ENCODE measurements around the gene CECR2.
"Not testable (repeated sequence)": the region's sequence is repeated elsewhere in the genome, so short reads cannot be mapped to it uniquely, and the experiment has no call there.

DNA sequence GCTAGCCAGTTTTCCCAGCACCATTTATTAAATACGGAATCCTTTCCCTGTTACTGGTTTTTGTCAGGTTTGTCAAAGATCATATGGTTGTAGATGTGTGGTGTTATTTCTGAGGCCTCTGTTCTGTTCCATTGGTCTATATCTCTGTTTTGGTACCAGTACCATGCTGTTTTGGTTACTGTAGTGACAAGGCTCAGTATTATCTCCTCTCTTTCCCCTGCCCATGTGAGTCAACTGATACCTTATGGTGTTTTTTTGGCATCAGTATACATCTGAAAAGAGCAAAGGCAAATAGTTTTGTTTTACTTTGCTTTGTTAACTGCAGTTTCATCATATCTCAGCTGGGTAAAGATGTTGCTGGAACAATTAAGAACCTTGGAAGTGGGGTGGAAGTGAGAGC, 152.7 kb downstream of the CECR2 start:
- TF ChIP-seq POLR2A, EP300 (IDR thresholded peaks at IDR 0.05): not testable (repeated sequence)
- TF ChIP-seq, protein P1, sequence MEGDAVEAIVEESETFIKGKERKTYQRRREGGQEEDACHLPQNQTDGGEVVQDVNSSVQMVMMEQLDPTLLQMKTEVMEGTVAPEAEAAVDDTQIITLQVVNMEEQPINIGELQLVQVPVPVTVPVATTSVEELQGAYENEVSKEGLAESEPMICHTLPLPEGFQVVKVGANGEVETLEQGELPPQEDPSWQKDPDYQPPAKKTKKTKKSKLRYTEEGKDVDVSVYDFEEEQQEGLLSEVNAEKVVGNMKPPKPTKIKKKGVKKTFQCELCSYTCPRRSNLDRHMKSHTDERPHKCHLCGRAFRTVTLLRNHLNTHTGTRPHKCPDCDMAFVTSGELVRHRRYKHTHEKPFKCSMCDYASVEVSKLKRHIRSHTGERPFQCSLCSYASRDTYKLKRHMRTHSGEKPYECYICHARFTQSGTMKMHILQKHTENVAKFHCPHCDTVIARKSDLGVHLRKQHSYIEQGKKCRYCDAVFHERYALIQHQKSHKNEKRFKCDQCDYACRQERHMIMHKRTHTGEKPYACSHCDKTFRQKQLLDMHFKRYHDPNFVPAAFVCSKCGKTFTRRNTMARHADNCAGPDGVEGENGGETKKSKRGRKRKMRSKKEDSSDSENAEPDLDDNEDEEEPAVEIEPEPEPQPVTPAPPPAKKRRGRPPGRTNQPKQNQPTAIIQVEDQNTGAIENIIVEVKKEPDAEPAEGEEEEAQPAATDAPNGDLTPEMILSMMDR (IDR thresholded peaks at IDR 0.05): not testable (repeated sequence)
